ENCODE data around the gene MIER2.

GRCh38 chr19:343941-344624 lies 513 bp downstream of the MIER2 start:
- TF ChIP-seq CTCF (IDR thresholded peaks at IDR 0.05; ENCODE audit: insufficient read depth, low read depth, low read length) (no peak), EZH2 (IDR thresholded peaks at IDR 0.05; ENCODE audit: insufficient read depth, low read length) (no peak)
